ENCODE results near the gene GALNT11.

- no peak for TF ChIP-seq CTCF (IDR thresholded peaks at IDR 0.05)
- no peak for TF ChIP-seq POLR2A (IDR thresholded peaks at IDR 0.05)
Observed at GRCh38 chr7:152126741-152127140, 101.3 kb downstream of the GALNT11 start.
